Measurements from ENCODE around the gene GLB1L2.

GLB1L2 gene

DNA sequence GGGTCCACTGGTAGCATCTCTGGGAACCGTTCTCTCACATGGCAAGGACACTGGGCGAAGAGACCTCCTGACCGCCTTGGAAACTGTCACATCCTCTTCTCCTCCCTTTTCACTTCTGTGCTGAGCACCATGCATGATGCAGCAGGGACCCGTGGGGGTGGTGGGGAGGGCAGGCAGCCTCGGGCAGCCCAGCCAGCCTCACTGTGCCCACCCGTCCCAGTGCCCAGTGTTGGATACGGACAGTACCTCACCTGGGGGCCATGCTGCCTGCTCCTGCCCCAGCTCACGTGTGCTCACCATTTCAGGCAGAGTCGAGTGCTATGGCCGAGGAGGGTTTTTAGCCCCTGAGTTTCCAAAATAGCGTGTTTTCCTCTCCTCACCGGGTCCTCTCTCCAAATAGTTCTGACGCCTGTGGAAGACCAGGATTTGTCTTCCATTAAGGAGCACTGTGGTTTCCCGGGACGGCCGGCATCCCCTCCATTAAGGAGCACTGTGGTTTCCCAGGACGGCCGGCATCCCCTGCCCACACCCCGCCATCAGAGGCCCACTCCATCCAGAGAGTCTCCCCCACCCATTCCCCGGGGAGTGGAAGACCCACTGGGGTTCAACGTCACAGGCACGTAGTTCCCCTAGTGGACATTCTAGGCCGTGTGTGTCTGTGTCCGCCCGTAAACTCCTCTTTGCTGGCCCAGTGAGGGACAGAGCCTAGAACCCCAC lies 57.8 kb downstream of the GLB1L2 start:
- no peak for DNase-seq

DNA sequence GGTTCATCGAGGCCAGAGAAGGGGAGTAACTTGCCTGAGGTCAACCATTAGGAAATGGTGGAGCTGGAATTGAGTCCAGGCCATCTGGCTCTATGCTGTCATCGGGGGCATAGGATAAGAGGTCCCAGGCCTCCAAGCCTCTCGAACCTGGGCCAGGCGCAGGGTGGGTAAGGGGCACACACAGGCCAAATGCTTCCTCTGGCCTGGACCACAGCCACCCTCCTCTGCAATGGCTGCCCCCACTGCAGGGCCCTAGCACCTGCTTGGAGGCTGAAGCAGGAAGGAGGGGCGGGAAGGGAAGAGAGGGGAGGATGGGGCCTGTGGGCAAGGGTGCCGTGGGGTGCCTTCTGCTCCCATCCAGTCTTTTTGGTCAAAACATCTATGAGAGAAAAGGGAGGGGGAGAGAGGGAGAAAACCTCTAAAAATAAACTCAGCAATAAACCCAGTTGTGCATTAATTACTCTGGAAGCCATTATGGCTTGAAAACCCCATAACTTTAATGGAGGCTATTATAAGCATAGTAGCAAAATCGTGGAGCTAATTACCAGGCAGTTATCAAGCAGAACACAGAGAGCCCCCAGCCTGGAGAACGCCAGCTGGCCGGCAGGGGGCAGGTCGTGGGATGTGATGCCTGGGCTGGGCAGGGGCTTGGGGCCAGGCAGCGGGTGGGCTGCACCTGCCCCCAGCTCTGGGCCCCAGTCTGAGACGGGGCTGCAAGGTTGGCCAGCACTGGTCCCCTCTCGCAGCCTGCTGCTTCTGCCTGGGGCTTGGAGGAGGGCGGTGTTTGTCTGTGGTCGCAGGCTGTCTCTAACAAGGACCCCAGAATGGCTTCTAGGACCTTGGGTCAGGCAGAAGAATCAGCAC lies 59.1 kb downstream of the GLB1L2 start:
- no peak for DNase-seq

GRCh38 chr11:134391656-134392055 lies 59.9 kb downstream of the GLB1L2 start:
- DNase-seq = no peak

DNA sequence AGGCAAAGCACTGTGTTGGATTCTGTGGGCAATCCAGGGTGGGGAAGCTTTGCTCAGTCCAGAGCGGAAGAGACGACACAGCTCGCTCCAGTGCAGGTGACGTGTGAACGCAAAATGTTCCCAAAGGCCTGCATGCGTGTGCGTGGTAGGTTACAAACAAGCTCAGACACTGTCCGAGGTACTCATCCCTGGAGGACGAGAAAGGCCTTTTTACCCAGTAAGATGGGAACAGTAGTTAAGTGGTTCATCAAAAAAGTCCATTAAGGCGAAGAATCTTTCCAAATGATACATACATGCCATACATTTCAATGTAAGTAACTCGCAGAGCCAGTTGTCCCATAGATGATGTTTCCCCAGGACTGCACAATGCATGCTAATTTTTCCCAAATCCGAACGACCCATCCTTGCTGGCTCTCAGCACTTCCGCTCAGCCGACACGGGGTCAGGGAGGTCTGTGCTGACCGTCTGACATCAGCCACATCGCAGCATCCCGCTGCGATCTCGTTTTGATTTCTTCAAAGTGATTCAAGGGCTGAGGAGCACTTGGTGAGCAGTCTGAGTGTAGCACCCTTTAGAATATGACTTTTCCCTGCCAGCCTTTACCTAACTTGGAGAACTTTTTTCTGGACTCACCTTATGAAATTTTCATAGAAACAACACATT lies 61.3 kb downstream of the GLB1L2 start:
- no peak for DNase-seq

- no peak for DNase-seq
Observed at GRCh38 chr11:134393638-134394037, 61.9 kb downstream of the GLB1L2 start.

GRCh38 chr11:134394311-134394710 lies 62.5 kb downstream of the GLB1L2 start:
- DNase-seq = no peak

DNA sequence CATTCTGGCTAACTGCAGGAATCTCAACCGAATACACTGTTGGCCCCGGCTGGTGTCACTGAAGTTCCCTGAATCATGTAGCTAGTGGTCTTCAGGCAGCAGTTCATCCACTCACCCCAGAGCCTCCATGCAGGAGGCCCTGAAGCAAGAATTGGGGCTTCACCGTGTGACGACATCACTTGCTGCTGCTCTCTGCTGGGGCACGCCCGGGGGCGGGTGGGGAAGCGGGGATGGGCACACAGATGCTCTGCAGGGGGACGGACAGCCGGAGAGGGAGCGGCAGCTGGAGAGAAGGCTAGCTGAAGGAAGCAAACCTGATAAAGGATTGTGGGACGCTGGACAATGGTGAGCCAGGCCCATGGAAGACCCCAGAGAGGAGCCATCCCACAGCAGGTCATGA lies 63.2 kb downstream of the GLB1L2 start:
- no peak for DNase-seq

DNA sequence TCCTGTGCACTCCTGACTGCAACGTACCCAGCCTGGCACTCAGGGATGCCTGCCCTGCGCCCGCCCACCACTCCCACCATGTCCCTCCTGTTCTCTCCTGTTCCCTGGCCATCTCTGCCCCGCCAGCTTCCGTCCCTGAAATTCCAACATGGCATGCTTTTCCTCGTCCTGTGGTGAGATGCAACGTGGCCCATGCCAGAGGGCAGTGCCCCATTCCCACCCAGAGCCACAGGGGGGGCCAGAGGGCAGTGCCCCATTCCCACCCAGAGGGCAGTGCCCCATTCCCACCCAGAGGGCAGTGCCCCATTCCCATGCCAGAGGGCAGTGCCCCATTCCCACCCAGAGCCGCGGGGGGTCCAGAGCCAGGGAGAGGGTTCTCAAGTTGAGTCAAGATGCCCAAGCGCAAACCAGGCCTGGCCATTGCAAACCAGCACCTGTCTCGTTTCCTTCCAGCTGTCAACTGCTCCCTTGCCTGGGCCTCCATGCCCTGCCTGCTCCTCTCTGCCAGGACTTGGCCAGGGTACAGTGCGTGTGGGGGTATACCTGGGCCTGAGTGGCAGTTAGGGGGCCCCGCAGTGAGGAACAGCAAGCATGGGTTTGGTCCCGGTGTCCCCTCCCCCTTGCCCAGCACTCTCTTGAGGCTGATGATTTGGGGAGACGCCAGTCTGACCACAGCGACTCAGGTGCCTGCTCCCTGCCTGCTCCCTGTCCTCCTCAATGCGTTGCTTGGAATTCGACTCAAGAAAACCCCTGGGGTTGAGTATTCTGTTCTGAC lies 65.7 kb downstream of the GLB1L2 start:
- DNase-seq = no peak

DNA sequence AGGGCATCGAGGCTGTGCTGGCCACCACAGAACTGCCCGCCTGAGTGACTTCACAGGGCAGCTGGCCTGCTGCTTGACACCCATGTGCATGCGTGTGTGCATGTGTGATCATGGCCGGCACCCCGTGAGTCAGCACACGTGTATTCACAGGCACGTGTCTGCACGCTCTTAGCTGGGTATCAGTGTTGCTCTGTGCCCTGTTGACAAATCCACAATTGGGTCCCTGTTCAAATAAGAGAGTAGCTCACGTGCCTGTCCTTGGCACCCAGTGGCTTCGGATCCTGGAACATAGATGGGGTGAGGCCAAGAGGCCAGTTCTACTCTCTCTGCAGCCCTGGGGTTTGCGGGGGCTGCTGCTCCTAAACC lies 66.3 kb downstream of the GLB1L2 start:
- DNase-seq = no peak

- DNase-seq = no peak
Observed at GRCh38 chr11:134398644-134399292, 67.0 kb downstream of the GLB1L2 start.

GRCh38 chr11:134399293-134399654 lies 67.5 kb downstream of the GLB1L2 start:
- no peak for DNase-seq

DNA sequence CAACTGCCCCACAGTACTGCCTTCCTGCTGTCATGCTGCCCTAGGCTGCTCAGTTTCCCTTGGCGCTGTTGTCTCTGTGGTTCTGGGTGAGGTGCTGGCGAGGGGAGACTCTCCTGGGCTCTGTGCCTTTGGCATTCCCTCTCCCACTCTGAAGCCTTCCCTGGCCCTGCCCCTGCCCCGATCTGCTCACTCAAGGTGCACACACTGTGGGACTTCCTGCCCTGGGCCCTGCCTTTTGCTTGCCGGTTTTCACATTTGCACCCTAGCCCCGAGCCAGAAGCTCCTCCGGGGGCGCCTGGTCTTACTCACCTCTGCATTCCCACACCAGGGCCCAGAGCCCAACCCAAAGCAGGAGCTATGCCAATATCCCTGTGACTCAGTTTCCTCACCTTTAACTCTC lies 68.2 kb downstream of the GLB1L2 start:
- DNase-seq = no peak

GRCh38 chr11:134401825-134402809 lies 70.3 kb downstream of the GLB1L2 start:
- no peak for DNase-seq

GRCh38 chr11:134402910-134403309 lies 71.1 kb downstream of the GLB1L2 start:
- DNase-seq = no peak

DNA sequence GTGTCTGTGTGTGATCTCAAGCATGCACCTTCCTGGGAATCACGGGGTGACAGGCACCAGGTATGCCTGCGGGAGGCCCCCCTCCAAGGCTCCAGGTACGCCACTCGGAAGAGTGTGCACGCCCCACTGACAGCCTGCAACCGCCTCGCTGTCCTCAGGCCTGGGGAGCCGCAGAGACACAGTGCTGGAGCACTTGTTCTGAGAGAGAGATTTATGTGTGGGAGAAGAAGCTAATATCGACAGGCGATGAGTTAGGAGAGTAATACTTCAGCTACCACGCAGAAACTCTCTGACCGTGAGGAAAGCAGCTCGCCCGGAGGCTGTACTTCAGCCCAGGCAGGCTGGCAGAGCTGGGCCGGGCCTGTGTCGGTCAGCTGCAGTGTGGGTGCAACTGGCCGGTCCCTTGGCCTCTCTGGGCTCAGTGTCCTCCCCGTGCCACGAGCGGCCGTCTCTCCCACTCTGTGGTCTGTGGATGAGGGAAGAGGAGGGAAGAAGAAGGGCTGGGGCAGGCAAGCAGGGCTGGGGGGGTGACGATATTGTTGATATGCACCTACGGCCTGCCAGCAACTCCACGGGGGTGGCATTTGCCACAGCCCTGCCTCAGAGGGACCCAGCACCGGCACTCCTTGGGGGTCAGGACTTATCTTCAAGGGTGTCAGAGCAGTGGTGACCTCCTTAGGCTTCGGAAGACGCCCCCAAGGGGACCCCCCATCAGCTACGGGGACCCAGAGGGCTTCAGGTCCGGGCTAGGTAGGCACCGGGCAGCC lies 73.0 kb downstream of the GLB1L2 start:
- DNase-seq = no peak

GRCh38 chr11:134405436-134405835 lies 73.6 kb downstream of the GLB1L2 start:
- no peak for DNase-seq

DNA sequence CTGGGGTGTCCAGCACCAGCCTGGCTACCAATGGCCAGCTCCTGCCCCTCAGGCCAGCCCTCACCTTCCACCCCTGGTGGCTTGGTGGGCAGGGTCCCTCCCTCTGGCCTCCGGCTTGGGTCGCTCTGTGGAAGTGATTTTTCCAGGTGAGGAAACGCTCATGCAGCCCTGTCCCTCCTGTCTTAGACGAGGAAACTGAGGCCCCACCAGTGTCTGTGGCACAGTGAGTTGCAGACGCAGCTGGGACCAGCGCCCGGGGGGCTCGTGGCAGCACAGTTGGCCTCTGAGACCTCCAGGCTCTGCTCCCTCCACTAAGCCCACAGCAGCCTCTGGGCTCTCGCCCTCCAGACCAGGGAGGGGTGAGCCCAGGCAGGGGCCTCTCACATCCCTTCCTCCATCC lies 74.1 kb downstream of the GLB1L2 start:
- no peak for DNase-seq

- DNase-seq = no peak
Observed at GRCh38 chr11:134406264-134407185, 74.7 kb downstream of the GLB1L2 start.

DNA sequence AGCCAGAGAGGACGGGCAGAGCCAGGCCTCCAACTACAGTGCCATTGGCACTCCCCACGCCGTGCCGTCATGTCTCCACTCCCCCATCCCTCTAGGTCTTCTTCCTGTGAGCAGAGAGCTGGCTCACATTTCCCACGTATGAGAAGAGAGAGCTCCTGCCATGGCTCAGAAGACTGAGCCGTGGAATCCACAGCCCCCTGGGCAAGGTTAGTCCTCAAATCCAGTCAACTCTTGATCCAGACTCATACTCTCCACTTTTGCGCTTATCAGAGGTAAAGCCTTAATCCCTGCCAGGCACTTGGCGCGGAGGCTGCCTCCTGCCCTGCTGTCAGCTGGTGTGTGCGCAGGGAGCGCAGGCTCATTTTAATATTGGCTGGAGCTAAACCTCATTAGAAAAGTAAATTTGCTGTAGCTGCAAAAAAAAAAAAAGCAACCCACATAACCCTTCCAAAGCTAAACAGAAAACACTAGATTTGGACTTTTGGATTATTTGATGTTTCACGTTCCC lies 75.6 kb downstream of the GLB1L2 start:
- no peak for DNase-seq

Measured in activated CD4-positive, alpha-beta T cell treated with anti-CD3 and anti-CD28 coated beads for 1 hour (primary cell).